Fibroblast of skin of left biceps (primary cell): ENCODE results near the gene MGAT2.
"Not testable (repeated sequence)": the region's sequence is repeated elsewhere in the genome, so short reads cannot be mapped to it uniquely, and the experiment has no call there.

Experiments used
- DNase-seq, 2 experiments: peaks; one replicate each; pipeline ENCODE4 v3.0.0-alpha.2; 2013; ENCODE audit warnings: low read depth in 2 of 2

The MGAT2 gene

DNA sequence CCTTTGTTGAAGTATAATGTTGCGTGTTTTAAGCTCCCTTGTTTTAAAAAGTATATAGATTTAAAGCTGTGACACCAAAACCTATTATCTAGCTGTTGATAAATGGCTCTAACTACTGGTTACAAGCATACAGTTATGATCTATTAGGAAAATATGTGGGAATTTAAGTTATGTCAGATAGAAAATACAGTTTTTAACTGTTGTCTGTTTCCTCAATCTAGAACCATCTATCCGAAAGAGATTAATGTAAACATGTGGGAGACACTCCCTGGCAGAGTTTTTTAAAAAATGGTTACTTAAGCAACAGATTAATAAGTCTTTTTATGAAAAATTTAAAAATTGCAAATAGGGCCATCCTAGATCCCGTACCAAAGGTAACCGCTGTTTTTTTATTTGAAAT, 8.3 kb upstream of the MGAT2 start:
- DNase-seq: no peak

- DNase-seq: no peak
These were observed 7.9 kb upstream of the MGAT2 start for GRCh38 chr14:49612671-49613070.

- no peak for DNase-seq
These were observed 6.4 kb upstream of the MGAT2 start for GRCh38 chr14:49614196-49614595.

DNA sequence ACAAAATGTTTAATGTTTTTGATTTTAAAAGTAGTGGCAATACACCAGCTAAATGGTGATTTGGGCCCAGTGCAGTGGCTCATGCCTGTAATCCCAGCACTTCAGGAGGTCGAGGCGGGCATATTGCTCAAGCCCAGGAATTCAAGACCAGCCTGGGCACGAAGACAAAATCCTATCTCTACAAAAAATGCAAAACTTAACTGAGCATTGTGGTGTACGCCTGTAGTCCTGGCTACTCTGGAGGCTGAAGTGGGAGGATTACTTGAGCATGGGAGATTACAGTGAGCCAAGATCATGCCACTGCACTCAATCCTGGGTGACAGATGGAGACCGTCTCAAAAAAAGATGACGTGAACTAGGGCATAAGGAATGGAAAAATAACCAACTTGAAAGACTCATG, 4.8 kb upstream of the MGAT2 start:
- DNase-seq: no peak

DNA sequence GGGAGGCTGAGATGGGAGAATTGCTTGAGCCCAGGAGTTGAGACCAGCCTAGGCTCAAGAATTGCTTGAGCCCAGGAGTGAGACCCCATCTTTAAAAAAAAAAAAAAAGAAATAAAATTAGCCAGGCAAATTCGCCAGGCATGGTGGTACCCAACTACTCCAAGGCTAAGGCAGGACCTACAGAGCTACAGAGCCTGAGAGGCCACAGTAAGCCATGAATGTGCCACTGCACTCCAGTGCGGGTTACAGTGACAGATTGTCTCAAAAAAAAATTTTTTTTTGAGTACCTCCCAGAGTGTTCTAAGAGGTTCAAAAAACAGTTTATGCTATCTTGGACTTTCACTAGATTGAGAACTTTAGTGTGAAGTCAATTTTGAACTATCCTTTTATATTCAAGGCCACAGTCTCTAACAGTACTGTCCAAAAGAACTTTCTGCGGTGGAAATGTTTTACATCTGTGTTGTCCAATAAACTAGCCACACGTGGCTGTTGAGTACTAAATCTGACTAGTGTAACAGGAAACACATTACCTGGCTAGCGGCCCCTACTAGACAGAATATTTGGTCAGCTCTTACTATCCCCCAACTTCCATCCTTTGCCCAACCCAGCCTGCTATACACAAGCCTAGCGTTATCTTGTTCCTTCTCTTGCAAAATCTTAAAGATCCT, 2.6 kb upstream of the MGAT2 start:
- DNase-seq: no peak

DNA sequence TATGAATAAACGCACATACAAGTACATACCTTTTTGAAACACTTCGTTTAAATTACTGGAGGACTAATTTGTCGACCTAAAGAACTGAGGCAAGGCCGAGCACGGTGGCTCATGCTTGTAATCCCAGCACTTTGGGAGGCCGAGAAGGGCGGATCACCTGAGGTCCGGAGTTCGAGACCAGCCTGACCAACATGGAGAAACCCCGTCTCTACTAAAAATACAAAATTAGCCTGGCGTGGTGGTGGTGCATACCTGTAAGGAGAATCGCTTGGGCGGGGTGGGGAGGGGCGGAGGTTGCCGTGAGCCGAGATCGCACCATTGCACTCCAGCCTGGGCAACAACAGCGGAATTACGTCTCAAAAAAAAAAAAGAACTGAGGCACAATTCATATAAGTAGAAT, 1.3 kb upstream of the MGAT2 start:
- not testable (repeated sequence) for DNase-seq

- no peak for DNase-seq
These were observed 869 bp upstream of the MGAT2 start for GRCh38 chr14:49619730-49620129.

GRCh38 chr14:49621114-49621881, 699 bp downstream of the MGAT2 start:
- no peak for DNase-seq

DNA sequence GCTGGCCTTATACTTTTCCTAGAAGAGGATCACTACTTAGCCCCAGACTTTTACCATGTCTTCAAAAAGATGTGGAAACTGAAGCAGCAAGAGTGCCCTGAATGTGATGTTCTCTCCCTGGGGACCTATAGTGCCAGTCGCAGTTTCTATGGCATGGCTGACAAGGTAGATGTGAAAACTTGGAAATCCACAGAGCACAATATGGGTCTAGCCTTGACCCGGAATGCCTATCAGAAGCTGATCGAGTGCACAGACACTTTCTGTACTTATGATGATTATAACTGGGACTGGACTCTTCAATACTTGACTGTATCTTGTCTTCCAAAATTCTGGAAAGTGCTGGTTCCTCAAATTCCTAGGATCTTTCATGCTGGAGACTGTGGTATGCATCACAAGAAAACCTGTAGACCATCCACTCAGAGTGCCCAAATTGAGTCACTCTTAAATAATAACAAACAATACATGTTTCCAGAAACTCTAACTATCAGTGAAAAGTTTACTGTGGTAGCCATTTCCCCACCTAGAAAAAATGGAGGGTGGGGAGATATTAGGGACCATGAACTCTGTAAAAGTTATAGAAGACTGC, 1.5 kb downstream of the MGAT2 start:
- DNase-seq: no peak

DNA sequence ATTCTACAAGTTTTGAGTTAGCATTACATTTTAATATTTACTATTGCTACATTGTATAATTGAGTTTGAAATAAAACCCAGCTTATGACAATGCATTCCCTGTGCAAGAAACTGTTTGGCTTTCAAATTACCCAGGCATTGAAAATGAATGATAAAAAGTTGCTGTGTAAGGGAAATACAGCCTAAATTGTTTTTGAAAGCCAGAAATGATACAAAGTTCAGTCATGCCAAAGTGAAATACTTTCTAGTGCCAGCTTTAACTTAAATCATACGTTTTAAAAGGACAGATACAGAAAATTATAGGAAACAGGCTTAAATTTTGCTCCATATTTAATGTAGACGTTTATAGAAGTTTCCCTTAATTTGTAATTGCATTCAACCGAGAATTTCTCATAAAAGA, 2.8 kb downstream of the MGAT2 start:
- no peak for DNase-seq

- DNase-seq: no peak
These were observed 3.6 kb downstream of the MGAT2 start for GRCh38 chr14:49623941-49624839.

DNA sequence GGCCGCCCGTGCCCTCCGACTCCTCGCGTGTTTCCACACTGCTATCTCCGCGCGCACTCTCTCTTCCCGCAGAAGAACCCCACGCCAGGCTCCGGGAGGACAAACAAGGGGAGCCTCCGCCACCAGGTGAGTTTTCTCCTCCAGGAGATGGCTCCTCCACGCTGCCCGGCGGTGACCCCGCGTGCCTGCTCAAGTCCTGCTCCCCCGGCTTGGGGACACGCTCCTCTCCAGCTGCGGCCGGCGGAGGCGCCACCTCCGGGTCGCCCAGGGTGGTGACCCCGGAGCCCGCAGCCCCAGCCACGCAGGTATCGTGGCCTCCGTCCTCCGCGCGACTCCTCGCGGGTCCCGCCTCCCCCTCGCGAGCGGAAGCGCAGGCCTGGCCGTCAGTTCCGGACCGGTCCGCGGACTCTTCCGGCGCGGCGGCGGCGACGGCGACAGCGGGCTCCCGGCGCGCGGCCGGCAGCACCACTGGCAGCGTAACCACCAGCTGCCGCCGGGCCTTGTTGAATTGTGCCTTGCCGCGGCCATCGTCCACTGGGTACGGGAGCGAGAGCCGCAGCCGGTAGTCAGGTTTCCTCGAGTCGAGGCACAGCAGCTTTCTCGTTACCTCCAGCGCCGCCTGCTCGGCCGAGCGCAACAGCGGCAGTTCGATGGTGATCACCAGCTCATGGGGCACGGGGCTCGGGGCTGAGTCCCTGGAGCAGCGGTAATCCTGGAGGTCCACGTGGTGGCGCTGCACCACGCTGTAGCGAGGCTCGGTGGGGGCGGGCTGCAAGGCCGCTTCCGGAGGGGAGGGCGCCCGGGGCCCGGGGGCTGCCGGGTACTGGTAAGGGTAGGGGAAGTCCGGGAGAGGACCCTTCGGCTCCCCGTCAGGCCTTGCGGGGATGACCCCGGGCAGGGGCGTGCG, 13.3 kb downstream of the MGAT2 start:
- peak; percentile 82 to 86 for DNase-seq

GRCh38 chr14:49634547-49635334, 14.1 kb downstream of the MGAT2 start, which contains the start of gene DNAAF2:
DNAAF2 (minus strand) TSS chr14:49635244; CDS start chr14:49635149, 95 bp downstream.
- DNase-seq: peak; percentile 16 to 30

GRCh38 chr14:49636866-49637265, 16.3 kb downstream of the MGAT2 start:
- no peak for DNase-seq

DNA sequence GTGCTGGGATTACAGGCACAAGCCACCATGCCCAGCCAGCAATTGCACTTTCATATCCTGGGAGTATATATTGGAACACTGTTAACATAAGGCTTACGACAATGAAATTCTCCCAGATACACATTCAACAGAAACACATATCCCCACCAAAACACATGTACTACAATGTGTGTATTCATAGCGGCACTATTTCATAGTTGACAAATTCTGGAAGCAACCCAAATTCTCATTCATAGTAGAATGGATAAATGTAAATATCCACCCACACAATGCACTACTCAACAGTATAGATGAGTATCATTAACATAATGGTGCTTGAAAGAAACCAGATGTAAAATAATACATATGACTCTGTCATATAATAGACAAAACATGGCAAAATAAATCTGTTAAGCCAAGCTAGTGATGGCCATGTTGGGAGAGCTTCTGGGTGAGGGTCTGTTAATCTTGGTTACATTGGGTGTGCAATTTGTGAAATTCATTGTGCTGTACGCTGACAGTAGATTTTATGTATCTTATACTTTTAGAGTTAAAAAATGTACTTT, 17.0 kb downstream of the MGAT2 start:
- no peak for DNase-seq

DNA sequence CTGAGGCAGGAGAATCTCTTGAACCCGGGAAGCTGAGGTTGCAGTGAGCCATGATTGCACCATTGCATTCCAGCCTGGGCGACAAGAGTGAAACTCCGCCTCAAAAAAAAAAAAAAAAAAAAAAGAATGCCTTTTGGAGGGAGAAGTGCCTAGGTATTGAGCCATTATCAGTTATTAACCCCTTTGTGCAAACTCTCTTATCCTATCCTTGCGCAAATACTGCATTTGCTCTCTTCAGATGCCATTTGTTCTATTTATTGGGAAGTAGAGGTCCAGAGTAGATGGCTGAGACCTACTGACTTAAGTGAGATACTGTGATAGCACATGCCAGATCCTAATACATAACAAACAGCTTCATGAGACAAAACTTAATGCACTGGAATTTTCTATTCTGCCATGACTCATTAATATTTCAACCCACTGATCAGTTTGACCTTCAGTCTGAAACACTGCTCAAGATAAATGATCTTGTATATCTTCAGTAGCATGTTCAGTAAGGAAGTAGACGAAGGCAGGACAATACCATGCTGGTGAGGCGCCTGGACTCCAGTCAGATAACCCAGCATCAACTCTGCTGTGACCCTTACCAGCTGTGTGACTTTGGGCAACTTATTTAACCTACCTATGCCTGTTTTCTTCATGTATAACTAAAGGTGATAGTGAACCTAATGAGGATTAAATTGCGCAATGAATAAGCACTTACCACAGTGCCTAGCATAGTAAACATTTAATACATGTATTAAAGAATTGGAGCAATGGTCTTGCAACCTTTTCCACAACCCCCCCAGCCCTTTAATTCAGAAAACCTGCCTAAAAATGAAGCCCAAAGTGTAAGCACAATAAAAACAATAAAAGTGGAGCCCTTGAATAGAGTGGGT, 20.2 kb downstream of the MGAT2 start:
- DNase-seq: no peak

- DNase-seq: no peak
These were observed 21.1 kb downstream of the MGAT2 start for GRCh38 chr14:49641697-49642129.

DNA sequence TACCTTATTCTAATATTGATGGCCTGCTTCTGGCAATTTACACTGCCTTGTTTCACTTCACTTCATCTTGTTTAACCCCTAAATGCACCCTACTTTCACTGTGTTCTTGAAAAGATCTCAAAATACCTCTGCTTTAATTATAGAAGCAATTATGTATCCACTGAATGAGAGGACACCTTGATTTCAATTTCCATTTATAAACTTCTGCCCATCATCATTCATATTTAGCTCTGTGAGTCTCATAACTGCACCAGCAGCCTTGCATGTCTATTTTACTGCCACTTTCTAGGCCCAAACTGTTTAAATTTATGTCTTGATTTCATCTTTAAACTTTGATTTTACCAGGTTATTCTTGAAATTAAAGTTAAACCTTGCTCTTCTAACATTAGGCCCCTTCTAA, 21.6 kb downstream of the MGAT2 start:
- no peak for DNase-seq

DNA sequence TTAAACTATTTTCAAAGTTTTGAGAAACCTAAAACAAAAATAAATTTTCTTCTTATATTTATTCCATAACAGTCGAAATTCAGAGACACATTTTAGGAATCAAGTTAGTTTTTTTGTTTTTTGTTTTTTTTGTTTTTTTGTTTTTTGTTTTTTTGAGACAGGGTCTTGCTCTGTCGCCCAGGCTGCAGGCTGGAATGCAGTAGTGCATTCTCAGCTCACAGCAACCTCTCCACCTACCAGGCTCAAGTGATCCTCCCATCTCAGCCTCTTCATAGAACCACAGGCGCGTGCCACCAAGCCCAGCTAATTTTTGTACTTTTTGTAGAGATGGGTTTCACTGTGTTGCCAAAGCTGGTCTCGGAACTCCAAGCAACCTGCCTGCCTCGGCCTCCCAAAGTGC, 32.9 kb downstream of the MGAT2 start:
- DNase-seq: no peak
